GM19455 (cell line): ENCODE data around the gene ABCB4.

ENCODE experiments used
- ATAC-seq: cut with Tn5 transposase; IDR thresholded peaks from one replicate; pipeline ENCODE4 v1.9.1; 2021; ENCODE audit not compliant: unreplicated experiment

ABCB4 gene

DNA sequence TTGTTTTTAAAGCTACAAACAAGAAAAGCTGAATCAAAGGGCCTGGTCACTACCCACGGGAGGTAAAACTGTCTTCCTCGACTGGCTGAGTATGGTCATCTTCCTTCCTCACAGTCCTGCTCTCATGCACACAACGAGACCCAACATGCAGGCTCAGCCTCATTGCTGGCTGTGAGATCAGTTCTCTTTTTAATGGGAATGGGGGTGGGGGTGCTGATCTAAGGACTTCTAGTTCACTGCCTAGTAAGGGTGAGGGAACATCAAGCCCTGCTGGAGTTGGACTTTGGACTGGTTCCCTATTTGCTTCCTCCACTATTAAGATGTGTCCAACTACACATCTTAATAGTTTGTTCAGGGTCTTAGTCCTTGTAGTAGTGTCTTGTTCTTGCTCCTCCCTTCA is 48.2 kb downstream of the ABCB4 start:
- no peak for ATAC-seq

GRCh38 chr7:87426160-87426559 is 49.3 kb downstream of the ABCB4 start:
- ATAC-seq, result no peak

DNA sequence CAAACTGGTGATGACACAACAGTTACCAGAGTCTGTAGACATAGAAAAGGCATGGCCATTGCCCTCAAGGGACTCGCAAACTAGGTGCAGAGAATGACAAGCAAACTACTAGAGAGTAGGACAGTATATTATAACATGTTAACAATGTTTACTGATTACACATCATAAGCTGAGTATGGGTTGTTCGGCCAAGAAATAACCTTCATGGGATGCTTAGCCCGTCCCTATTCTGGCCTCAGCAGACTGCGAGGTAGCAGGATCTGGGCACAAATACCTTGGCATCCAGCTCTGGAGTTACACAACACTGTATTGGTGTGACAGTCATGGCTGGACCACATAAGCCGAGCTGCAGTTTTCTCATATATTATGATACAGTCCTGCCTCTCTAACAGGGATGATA is 51.4 kb downstream of the ABCB4 start:
- no peak for ATAC-seq

DNA sequence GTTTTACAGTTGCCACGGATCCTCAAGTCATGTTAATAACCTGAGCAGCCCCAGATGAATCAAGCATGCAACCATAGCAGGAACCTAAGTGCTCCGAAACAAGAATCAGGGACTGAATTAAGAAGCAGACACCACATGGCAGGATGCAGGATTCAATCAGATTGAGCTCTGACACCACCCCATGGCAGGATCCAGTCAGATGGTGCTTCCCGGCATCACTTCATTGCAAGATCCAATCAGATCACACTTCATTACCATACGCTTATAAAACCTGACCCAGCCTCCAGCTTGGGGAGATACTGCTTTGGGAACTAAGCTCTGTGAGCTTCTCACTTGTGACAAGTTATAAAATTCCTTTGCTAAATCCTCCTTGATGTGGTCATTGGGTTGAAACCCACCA is 55.3 kb downstream of the ABCB4 start:
- no peak for ATAC-seq

DNA sequence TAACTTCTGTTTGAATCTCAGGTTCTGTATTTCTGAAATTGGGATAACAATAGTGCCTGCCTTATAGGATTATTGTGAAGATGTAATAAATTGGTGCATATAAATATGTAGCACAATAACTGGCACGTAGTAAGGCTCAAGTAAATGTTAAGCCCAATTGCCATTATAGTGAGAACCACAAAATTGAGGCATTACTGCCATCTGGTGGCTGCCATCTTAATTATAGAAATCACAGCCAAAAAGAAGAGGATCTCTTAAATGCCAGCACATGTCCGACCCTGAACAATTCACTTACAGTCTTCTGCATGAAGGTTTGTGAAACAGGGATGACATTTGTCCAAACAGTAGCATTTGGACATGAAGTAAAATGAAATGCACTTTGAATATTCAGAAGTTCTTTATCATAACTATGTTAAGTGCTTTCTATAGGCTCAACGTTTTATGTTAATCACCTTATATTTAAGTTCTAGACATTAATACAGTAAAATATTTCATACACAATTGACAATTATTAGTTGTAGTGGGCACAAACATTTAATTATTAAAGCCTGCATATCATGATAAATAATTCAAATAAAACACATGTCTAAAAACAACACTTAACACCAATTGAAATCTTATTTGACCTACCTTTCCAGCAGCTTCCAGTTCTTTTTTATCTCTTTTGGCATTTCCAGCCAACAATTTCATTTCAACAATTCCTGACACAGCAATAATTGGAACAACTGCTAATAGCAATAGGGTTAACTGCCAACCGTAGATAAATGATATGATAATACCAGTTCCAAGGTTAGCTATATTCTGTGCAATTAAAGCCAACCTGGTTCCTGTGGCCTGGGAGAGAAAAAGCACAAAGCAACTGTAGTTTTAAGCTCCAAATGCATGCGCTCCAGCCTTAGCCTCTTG is 58.5 kb downstream of the ABCB4 start:
- ATAC-seq, result peak; percentile 86

DNA sequence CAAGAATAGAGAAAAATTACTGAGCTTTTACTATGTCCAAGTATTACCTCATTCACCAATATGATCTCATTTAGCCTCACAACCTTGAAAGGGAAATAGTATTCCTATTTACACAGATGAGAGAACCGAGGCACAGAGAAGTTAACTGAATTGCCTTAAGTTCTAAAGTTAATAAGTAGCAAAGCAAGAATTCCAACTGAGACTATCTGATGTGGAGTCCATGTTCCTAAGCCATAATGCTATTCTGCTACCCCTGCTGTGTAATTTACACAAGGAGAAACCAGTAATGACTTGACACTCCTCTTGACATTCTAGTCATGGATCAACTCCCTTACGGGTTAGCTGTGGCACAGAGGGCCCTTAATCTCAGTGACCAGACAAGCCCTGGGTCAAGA is 60.7 kb downstream of the ABCB4 start:
- ATAC-seq, result no peak

DNA sequence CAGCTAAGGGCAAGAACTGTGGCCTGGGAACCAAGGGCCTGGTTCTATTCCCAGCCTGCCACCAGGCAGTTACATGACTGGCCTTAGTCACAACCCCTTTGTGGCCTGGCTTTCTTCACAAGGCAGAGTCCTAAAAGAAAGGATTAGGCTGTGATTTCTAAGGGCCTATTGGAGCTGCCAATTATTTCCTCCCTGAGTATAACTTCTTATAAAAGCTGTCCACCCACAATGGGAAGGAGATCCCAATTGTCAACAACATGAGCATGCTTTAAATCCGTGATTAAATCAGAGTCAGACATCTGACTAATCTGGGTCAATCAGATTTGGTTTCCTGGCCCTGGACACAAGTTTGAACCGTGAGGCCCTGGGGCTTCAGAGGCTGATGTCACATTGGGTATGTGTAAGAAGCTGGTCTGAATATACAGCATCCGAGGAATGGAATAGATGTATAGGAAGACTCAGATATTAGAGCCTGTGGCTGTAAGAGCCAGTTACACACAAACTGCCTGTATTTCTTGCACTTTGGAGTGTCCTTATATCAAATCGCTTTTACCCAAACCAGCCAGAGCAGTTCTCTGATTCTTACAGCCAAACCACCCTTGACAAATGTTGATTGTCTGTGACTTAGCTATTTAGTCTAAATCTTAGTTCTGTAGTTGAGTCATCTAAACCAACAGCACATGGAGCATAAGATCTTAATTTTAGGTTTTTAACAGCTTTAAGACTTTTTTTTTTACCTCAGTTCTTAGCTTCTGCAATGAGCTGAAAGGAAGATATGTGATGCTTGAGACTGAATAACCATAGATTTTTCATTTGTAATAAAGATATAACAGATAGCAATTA is 61.3 kb downstream of the ABCB4 start:
- no peak for ATAC-seq

- no peak for ATAC-seq
These were observed 62.5 kb downstream of the ABCB4 start for GRCh38 chr7:87413029-87413428.

- no peak for ATAC-seq
These were observed 64.3 kb downstream of the ABCB4 start for GRCh38 chr7:87411186-87411585.

DNA sequence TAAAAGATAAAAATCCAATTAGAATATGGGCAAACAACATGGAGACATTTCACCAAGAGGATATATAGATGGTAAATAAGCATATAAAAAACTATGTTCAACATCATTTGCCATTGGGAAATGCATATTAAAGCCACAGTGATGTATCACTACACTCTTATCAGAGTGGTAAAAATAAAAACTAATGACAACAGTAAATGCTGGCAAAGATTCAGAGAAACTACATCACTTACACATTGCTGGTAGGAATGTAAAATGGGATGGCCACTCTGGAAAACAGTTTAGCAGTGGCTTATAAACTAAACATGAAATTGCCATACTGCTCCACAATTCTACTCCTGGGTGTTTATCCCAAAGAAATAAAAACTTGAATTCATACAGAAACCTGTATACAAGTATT is 70.8 kb downstream of the ABCB4 start:
- no peak for ATAC-seq

DNA sequence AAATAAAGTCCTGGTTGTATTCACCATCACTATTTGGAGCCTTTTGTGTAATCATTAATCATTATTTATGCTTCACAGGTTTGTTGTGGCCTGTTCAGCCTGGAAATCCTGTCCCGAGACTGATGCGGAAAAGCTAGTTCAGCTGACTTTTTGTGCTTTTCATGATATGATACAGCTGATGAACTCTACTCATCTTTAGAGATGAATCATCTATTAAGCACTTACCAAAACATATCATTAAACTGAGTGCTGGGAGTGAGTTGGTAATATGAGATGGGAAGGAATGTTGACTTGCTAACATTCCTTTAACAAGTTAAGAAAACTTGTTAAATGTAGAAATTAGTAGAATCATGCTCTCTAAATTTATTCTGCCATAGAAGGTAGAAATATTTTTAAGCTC is 77.0 kb downstream of the ABCB4 start:
- ATAC-seq, result no peak

GRCh38 chr7:87395442-87396020 is 79.9 kb downstream of the ABCB4 start:
- ATAC-seq, result no peak

DNA sequence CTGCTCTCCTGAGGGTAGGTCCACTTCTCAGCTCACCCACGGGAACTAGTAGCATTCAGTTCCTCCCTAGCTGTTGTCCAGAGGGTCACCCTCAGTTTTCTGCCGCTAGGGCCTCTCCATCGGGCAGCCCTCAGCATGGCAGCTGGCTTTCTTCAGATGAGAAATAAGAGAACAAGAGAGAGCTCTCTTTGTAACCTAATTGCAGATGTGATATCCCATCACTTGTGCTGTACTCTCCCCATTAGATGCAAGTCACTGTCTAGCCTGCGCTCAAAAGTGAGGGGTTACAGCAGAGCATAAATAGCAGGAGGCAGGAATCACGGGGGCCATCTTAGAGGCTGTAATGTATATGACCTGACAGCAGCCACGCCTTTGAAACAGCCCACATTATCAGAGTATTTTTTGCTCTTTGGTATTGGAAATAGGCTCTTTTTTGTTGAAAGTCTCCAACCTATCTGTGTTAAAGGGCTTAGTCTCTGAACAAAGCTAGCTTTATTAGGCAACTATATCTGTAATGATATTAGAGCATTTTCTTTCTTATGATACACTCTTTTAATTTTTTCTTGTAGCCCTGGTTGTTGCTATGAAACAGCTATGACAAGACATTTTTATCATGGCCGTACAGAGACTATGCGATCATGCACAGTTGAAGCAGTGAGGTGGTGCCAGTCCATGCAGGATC is 84.3 kb downstream of the ABCB4 start:
- no peak for ATAC-seq

- no peak for ATAC-seq
These were observed 94.6 kb downstream of the ABCB4 start for GRCh38 chr7:87380905-87381304.

DNA sequence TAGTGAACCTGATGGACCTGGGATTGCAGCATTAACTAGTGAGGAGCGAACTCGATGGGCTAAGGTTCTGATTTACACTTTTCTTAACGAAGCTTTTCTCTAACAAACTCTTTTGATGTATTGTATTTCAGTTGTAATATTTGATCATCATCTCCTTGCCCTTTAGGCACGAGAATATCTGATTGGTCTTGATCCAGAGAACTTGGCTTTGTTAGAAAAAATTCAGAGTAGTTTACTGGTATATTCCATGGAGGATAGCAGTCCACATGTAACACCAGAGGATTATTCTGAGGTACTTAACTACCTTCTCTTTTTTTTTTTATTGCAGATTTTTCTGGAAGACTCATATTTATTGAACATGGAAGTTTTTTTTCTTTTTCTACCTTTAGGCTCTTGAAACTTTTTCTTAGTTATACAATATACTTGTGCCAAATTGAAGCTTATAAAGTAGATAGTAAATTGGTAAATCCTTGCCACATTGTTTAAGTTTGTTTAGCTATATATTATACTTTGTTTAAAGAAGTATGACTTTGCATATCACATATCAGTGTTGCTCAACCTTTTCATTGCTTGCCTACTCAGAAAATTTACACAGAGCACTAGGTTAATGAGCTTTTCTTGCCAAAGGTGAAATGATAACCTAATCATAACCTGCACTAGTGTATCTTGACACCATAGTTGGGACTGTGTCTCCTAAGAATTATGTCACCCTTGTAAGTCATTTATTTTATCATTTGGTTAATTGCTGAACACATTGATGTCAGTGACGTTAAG is 99.6 kb downstream of the ABCB4 start:
- no peak for ATAC-seq

DNA sequence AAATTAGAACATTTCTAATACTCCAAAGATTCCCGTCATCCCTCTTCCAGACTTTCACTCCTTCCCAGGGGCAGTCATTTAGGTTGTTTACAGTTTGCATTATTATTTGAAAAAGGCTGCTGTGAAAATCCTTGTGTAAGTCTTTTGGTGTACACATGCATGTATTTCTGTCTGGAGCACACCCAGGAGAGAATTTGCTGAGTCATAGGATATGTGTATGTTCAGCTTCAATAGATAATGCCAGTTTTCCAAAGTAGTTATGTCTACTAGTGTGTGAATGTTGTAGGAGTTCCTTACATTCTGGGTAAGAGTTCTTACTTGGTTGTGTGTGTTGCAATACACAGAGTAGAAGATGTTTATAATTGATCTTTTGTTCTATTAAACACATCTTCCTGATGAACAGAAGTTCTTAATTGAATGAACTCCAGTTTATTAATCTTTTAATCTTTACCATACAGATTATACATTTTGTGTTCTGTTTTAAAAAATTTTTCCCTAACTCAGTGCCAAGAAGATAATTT is 104.8 kb downstream of the ABCB4 start:
- ATAC-seq, result no peak

GRCh38 chr7:87369216-87369615 is 106.3 kb downstream of the ABCB4 start:
- ATAC-seq, result no peak

DNA sequence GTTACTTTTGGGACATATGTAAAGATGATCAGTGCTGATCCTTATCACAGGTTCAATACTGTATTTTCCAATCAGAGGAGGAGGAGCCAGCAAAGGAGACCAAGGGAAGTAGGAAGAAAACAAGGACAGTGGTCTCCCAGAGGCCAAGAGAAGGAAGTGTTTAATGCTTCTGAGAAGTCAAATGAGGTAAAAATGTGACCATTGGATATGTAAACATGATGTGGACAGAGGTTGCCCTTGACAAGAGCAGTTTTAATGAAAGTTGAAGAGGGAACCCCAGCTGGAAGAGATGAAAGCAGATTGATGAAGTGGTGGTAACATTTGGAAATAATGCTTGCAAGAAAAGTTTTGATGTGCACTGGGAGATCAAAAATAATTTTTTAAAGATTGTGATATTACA is 111.2 kb downstream of the ABCB4 start:
- no peak for ATAC-seq

DNA sequence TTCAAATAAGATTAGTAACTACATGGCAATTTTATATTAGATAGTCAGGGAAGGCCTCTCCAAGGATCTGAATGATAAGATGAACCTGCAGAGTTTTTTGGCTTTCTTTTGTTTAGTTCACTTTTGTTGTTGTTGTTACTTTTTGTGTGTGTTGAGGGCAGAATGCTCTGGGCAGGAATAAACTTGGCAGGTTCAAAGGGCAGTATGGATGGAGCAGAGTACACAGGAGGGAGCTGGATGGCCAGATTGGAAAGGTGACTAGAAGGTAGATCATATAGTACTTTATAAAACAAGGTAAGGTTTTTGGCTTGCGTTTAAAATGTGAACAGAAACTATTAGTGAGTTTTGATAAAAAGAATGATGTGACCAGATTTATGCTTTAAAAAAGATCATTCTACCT is 112.1 kb downstream of the ABCB4 start:
- no peak for ATAC-seq

DNA sequence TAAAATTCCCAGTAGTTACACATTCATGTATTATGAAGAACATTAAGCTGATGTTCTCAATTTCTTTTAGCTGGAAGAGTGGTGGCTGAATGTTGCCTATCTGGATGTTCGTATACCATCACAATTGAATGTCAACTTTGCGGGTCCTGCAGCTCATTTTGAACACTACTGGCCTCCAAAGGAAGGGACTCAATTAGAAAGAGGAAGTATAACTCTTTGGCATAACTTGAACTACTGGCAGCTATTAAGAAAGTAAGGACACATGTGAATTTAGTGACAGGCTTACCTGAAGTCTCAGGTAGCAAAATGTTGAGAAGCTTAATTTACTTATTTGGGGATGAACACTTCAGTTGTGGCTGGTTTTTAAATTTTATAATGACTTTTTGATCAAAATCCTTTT is 114.2 kb downstream of the ABCB4 start:
- no peak for ATAC-seq
